KMS-11 (cell line): ENCODE data around the gene KAZN.

ENCODE experiments used
- H2AFZ ChIP-seq: fragments of 200-600 bp; sonication (generic); 2 replicates; pipeline ENCODE4 v1.6.1; 2016; ENCODE audit warnings: antibody characterized with exemption, mixed run types, low read depth
- H3K27ac ChIP-seq: fragments of 200-600 bp; sonication (generic); 2 replicates; pipeline ENCODE4 v1.6.1; 2016; ENCODE audit warnings: mild to moderate bottlenecking, mixed run types
- H3K27me3 ChIP-seq: fragments of 200-600 bp; sonication (generic); 2 replicates; pipeline ENCODE4 v1.6.1; 2017; ENCODE audit warnings: mild to moderate bottlenecking, low read depth, mixed run types, moderate library complexity; ENCODE audit not compliant: insufficient read depth
- H3K36me3 ChIP-seq: fragments of 200-600 bp; sonication (generic); 2 replicates; pipeline ENCODE4 v1.6.1; 2017; ENCODE audit warnings: mild to moderate bottlenecking, mixed run types; ENCODE audit not compliant: insufficient read depth
- H3K4me1 ChIP-seq: fragments of 200-600 bp; sonication (generic); 2 replicates; pipeline ENCODE4 v1.6.1; 2016; ENCODE audit warnings: mild to moderate bottlenecking, low read depth, mixed run types; ENCODE audit not compliant: poor library complexity, severe bottlenecking
- H3K4me2 ChIP-seq: fragments of 200-600 bp; sonication (generic); 2 replicates; pipeline ENCODE4 v1.7.0; 2016; ENCODE audit warnings: mild to moderate bottlenecking, mixed run types
- H3K4me3 ChIP-seq: fragments of 200-600 bp; sonication (generic); IDR thresholded peaks from 2 replicates; pipeline ENCODE4 v1.6.1; 2017; ENCODE audit warnings: low read depth, low read length, mixed read lengths; ENCODE audit not compliant: insufficient read depth
- H3K79me2 ChIP-seq: fragments of 200-600 bp; sonication (generic); 2 replicates; pipeline ENCODE4 v1.6.1; 2016; ENCODE audit warnings: low read depth, mixed run types; ENCODE audit not compliant: insufficient read depth
- H3K9ac ChIP-seq: fragments of 200-600 bp; sonication (generic); 2 replicates; pipeline ENCODE4 v1.6.1; 2016; ENCODE audit warnings: mild to moderate bottlenecking, mixed run types
- H4K20me1 ChIP-seq: fragments of 200-600 bp; sonication (generic); 2 replicates; pipeline ENCODE4 v1.6.1; 2016; ENCODE audit warnings: mild to moderate bottlenecking, mixed run types; ENCODE audit not compliant: insufficient read depth
- CTCF ChIP-seq: fragments of 200-600 bp; sonication (generic); conservative IDR thresholded peaks from 2 replicates; pipeline ENCODE4 v1.6.1; 2017; ENCODE audit warnings: low read depth, mild to moderate bottlenecking, antibody characterized with exemption, low read length, moderate library complexity, mixed read lengths

KAZN gene

GRCh38 chr1:15042866-15043265, 444.4 kb downstream of the KAZN start:
- Histone ChIP-seq H2AFZ (no peak overlapping the region), H3K9ac (no peak overlapping the region), H3K4me1 (no peaks in the 10 kb centered on the region), H3K36me3 (no peaks in the 10 kb centered on the region), H3K4me3 (no peak overlapping the region), H3K79me2 (no peaks in the 10 kb centered on the region), H4K20me1 (no peaks in the 10 kb centered on the region), H3K27ac (no peak overlapping the region), H3K27me3 (no peaks in the 10 kb centered on the region), H3K4me2 (no peak overlapping the region)
- no peak for TF ChIP-seq CTCF

- Histone ChIP-seq H4K20me1 (no peaks in the 10 kb centered on the region), H3K4me2 (no peak overlapping the region), H3K27ac (no peak overlapping the region), H3K36me3 (no peaks in the 10 kb centered on the region), H2AFZ (no peak overlapping the region), H3K4me1 (no peaks in the 10 kb centered on the region), H3K79me2 (no peaks in the 10 kb centered on the region), H3K27me3 (no peaks in the 10 kb centered on the region), H3K4me3 (no peak overlapping the region), H3K9ac (no peak overlapping the region)
- no peak for TF ChIP-seq CTCF
Observed at GRCh38 chr1:15043934-15044333, 445.4 kb downstream of the KAZN start.

- no peaks in the 10 kb centered on the region for H3K27me3 ChIP-seq
- no peaks in the 10 kb centered on the region for H3K36me3 ChIP-seq
- no peak overlapping the region for H2AFZ ChIP-seq
- no peaks in the 10 kb centered on the region for H3K4me1 ChIP-seq
- H4K20me1 ChIP-seq = no peaks in the 10 kb centered on the region
- TF ChIP-seq CTCF = no peak
- no peak overlapping the region for H3K27ac ChIP-seq
- no peak overlapping the region for H3K4me3 ChIP-seq
- H3K9ac ChIP-seq = no peak overlapping the region
- no peaks in the 10 kb centered on the region for H3K79me2 ChIP-seq
- H3K4me2 ChIP-seq = no peak overlapping the region
Observed at GRCh38 chr1:15045123-15045522, 446.6 kb downstream of the KAZN start.

- peak; percentile 83 for TF ChIP-seq CTCF
- no peak overlapping the region for H2AFZ ChIP-seq
Observed at GRCh38 chr1:15046487-15047165, 448.1 kb downstream of the KAZN start.

More at GRCh38 chr1:15046487-15047165, 448.1 kb downstream of the KAZN start:
- H3K79me2 ChIP-seq = no peaks in the 10 kb centered on the region
- no peaks in the 10 kb centered on the region for H3K4me1 ChIP-seq
- H3K27ac ChIP-seq = no peak overlapping the region
- no peaks in the 10 kb centered on the region for H3K36me3 ChIP-seq
- H3K27me3 ChIP-seq = no peaks in the 10 kb centered on the region
- no peaks in the 10 kb centered on the region for H4K20me1 ChIP-seq
- H3K4me3 ChIP-seq = no peak overlapping the region
- no peak overlapping the region for H3K9ac ChIP-seq
- no peak overlapping the region for H3K4me2 ChIP-seq
